GM21717 (cell line): ENCODE data around the gene HACD4.
"Not testable (repeated sequence)": the region's sequence is repeated elsewhere in the genome, so short reads cannot be mapped to it uniquely, and the experiment has no call there.

Source experiments
- ATAC-seq: cut with Tn5 transposase; IDR thresholded peaks from one replicate; pipeline ENCODE4 v1.9.1; 2021; ENCODE audit warnings: mild to moderate bottlenecking, moderate library complexity; ENCODE audit not compliant: unreplicated experiment

HACD4 gene

GRCh38 chr9:20973246-20973947, 58.0 kb downstream of the HACD4 start:
- not testable (repeated sequence) for ATAC-seq

DNA sequence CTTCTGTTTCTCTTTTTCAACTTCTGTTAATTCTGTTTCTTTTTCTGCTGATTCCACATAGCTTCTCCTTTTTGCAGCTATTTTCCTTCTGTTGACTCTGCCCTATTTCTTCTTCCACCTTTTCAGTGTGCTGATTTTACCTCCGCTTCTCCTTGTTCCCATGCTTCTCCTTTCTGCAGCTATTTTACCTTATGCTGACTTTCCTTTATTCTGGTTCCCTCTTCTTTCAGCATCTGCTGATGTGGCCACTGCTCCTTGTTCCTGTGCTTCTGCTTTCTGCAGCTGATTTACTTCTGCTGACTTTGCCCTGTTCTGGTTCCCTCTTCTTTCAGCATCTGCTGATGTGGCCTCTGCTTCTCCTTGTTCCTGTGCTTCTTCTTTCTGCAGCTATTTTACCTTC, 58.8 kb downstream of the HACD4 start:
- ATAC-seq, result no peak

DNA sequence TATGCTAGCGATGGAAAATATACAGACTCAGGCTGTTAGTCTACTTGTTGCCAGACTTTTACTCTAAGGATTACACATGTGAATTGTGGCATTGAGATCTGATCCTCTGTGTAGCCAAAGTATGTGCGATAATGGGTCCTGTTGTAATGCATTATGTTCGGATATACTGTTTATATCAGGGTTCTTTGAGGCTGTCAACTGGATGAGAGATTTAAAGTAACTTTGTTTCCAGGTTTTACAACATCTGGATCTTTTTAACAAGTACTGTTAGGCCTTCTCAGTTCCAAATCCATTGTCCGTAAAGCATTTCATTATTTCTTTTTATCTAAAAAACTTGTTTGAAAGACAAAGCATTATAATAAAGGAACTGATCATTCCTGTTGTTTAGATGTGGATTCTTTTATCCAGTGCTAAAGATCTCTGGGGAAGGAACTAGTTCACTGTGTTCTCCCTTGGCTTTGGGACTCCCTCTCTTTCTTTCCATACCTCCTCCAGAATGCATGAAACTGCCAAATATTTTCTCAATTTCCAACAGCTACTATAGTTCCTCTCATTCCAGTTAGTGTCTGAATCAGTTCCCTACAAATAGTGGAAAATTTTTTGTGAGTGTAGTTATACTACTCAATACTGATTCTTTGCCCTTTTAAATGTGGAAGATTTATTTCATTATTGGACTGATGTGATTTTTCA, 68.8 kb downstream of the HACD4 start:
- ATAC-seq, result no peak

GRCh38 chr9:20950707-20951106, 80.7 kb downstream of the HACD4 start:
- no peak for ATAC-seq
